ENCODE measurements around the gene KIF26A. TPM values are rescaled to one million over a fixed set of nuclear protein-coding genes. Genes with fewer than 3 reads are reported as not detected.

Gene KIF26A
- total RNA-seq, 4 donors from 2014 or later, result 0.53 to 5.8 (median 1.6) TPM

GRCh38 chr14:104119119-104119487 is 19.3 kb upstream of the KIF26A start:
- TF ChIP-seq CTCF (IDR thresholded peaks at IDR 0.05) (no peak), POLR2A (IDR thresholded peaks at IDR 0.05) (no peak)
- no peak overlapping the region for H3K27ac ChIP-seq
- peaks cover 0 to 11% of the 10 kb centered on the region in 2 donors for H3K27me3 ChIP-seq
- no peaks in the 10 kb centered on the region for H3K36me3 ChIP-seq
- peaks cover 0 to 24% (median 0%) of the 10 kb centered on the region in 4 donors for H3K4me1 ChIP-seq
- peaks cover 0 to 5% (median 2%) of the 10 kb centered on the region in 4 donors for H3K9me3 ChIP-seq
- peak in 1 of 3 donors; percentile 33 for DNase-seq
- H3K4me3 ChIP-seq, result no peak overlapping the region

GRCh38 chr14:104119488-104120251 is 18.7 kb upstream of the KIF26A start:
- H3K27me3 ChIP-seq, result peaks cover 0 to 11% of the 10 kb centered on the region in 2 donors

GRCh38 chr14:104120281-104120741 is 18.1 kb upstream of the KIF26A start:
- Histone ChIP-seq H3K4me3 (no peak overlapping the region), H3K4me1 (peaks cover 0 to 24% (median 0%) of the 10 kb centered on the region in 4 donors), H3K9me3 (peaks cover 0 to 17% (median 2%) of the 10 kb centered on the region in 4 donors), H3K27ac (no peak overlapping the region), H3K27me3 (peaks cover 0 to 11% of the 10 kb centered on the region in 2 donors), H3K36me3 (no peaks in the 10 kb centered on the region)
- DNase-seq, result peak in 1 of 3 donors; percentile 40
- no peak for TF ChIP-seq CTCF (IDR thresholded peaks at IDR 0.05)
- no peak for TF ChIP-seq POLR2A (IDR thresholded peaks at IDR 0.05)

More at GRCh38 chr14:104119488-104120251, 18.7 kb upstream of the KIF26A start:
- peaks cover 0 to 10% (median 2%) of the 10 kb centered on the region in 4 donors for H3K9me3 ChIP-seq
- no peaks in the 10 kb centered on the region for H3K36me3 ChIP-seq
- H3K4me1 ChIP-seq, result peaks cover 0 to 24% (median 0%) of the 10 kb centered on the region in 4 donors
- H3K27ac ChIP-seq, result no peak overlapping the region
- no peak overlapping the region for H3K4me3 ChIP-seq
- TF ChIP-seq POLR2A (IDR thresholded peaks at IDR 0.05), result no peak
- no peak for TF ChIP-seq CTCF (IDR thresholded peaks at IDR 0.05)
- no peak for DNase-seq

- no peak for DNase-seq
- H3K4me1 ChIP-seq, result peaks cover 0 to 22% (median 0%) of the 10 kb centered on the region in 4 donors
- peaks cover 0 to 11% of the 10 kb centered on the region in 2 donors for H3K27me3 ChIP-seq
- no peak for TF ChIP-seq POLR2A (IDR thresholded peaks at IDR 0.05)
- no peak for TF ChIP-seq CTCF (IDR thresholded peaks at IDR 0.05)
- peaks cover 0 to 18% (median 2%) of the 10 kb centered on the region in 4 donors for H3K9me3 ChIP-seq
- H3K4me3 ChIP-seq, result no peak overlapping the region
- no peaks in the 10 kb centered on the region for H3K36me3 ChIP-seq
- no peak overlapping the region for H3K27ac ChIP-seq
Measured at GRCh38 chr14:104121142-104121541, 17.2 kb upstream of the KIF26A start.

GRCh38 chr14:104123879-104124278 is 14.5 kb upstream of the KIF26A start:
- H3K27me3 ChIP-seq, result no peaks in the 10 kb centered on the region
- peaks cover 0 to 18% (median 2%) of the 10 kb centered on the region in 4 donors for H3K9me3 ChIP-seq
- no peak for TF ChIP-seq POLR2A (IDR thresholded peaks at IDR 0.05)
- TF ChIP-seq CTCF (IDR thresholded peaks at IDR 0.05), result no peak
- no peak overlapping the region for H3K27ac ChIP-seq
- H3K4me3 ChIP-seq, result no peak overlapping the region
- no peaks in the 10 kb centered on the region for H3K36me3 ChIP-seq
- no peak for DNase-seq
- no peaks in the 10 kb centered on the region for H3K4me1 ChIP-seq
